ENCODE results near the gene RYR3. TPM values are rescaled to one million over a fixed set of nuclear protein-coding genes. Genes with fewer than 3 reads are reported as not detected.

Gene RYR3
- total RNA-seq, 1 experiment from 2014 or later = not detected

GRCh38 chr15:33621141-33621540 is 310.4 kb downstream of the RYR3 start:
- Histone ChIP-seq H3K27ac (ENCODE audit: low read length) (no peak overlapping the region), H3K36me3 (ENCODE audit: low read depth, low read length) (no peaks in the 10 kb centered on the region), H3K9ac (ENCODE audit: low read length) (no peak overlapping the region), H3K9me2 (replicated peaks; ENCODE audit: low read length) (no peaks in the 10 kb centered on the region), H3K4me2 (ENCODE audit: low read length) (no peak overlapping the region), H3F3A (ENCODE audit: low read length, unreplicated experiment) (no peaks in the 10 kb centered on the region), H4K20me1 (ENCODE audit: low read length) (no peaks in the 10 kb centered on the region), H2AFZ (ENCODE audit: low read length) (no peak overlapping the region), H3K4me1 (ENCODE audit: insufficient read depth, low read length) (no peaks in the 10 kb centered on the region), H3K9me3 (ENCODE audit: low read length) (no peaks in the 10 kb centered on the region), H3K27me3 (ENCODE audit: low read length) (peaks cover 88% of the 10 kb centered on the region), H3K4me3 (ENCODE audit: low read length) (no peak overlapping the region), H3K79me2 (ENCODE audit: low read length) (no peaks in the 10 kb centered on the region)
- no peak for TF ChIP-seq EZH2phosphoT487 (IDR thresholded peaks at IDR 0.05; ENCODE audit: borderline replicate concordance, low read length)
- TF ChIP-seq CTCF (conservative IDR thresholded peaks at IDR 0.05; ENCODE audit: low read depth, low read length) = no peak
- TF ChIP-seq EZH2 (IDR thresholded peaks at IDR 0.05; ENCODE audit: low read length, unreplicated experiment) = no peak
- intact Hi-C loops (cut with micrococcal nuclease) = no loop called here
- no TSS peak for BruUV-seq (replicated peaks)
- DNase-seq (no peak), ATAC-seq (no peak)
- ChIA-PET CTCF (no interaction called here), POLR2A (ENCODE audit: unreplicated experiment) (no interaction called here)

GRCh38 chr15:33623010-33623409 is 312.2 kb downstream of the RYR3 start:
- Histone ChIP-seq H3F3A (ENCODE audit: low read length, unreplicated experiment) (no peaks in the 10 kb centered on the region), H3K9me3 (ENCODE audit: low read length) (no peaks in the 10 kb centered on the region), H3K36me3 (ENCODE audit: low read depth, low read length) (no peaks in the 10 kb centered on the region), H3K4me1 (ENCODE audit: insufficient read depth, low read length) (no peaks in the 10 kb centered on the region), H3K4me2 (ENCODE audit: low read length) (no peak overlapping the region), H3K27ac (ENCODE audit: low read length) (no peak overlapping the region), H4K20me1 (ENCODE audit: low read length) (no peaks in the 10 kb centered on the region), H2AFZ (ENCODE audit: low read length) (no peak overlapping the region), H3K9me2 (replicated peaks; ENCODE audit: low read length) (no peaks in the 10 kb centered on the region), H3K4me3 (ENCODE audit: low read length) (no peak overlapping the region), H3K9ac (ENCODE audit: low read length) (no peak overlapping the region), H3K79me2 (ENCODE audit: low read length) (no peaks in the 10 kb centered on the region), H3K27me3 (ENCODE audit: low read length) (peaks cover 74% of the 10 kb centered on the region)
- CTCF ChIA-PET = no interaction called here
- intact Hi-C loops (cut with micrococcal nuclease) = no loop called here
- ATAC-seq (no peak), DNase-seq (no peak)
- BruUV-seq (replicated peaks) = no TSS peak
- POLR2A ChIA-PET (ENCODE audit: unreplicated experiment) = no interaction called here
- TF ChIP-seq EZH2 (IDR thresholded peaks at IDR 0.05; ENCODE audit: low read length, unreplicated experiment) = no peak
- no peak for TF ChIP-seq EZH2phosphoT487 (IDR thresholded peaks at IDR 0.05; ENCODE audit: borderline replicate concordance, low read length)
- TF ChIP-seq CTCF (conservative IDR thresholded peaks at IDR 0.05; ENCODE audit: low read depth, low read length) = peak; percentile 23; the same call in 1 of the 2 replicates

- DNase-seq = no peak
- H3K4me2 ChIP-seq (ENCODE audit: low read length) = no peak overlapping the region
- H3K9ac ChIP-seq (ENCODE audit: low read length) = no peak overlapping the region
- H3K27ac ChIP-seq (ENCODE audit: low read length) = no peak overlapping the region
- no TSS peak for BruUV-seq (replicated peaks)
- no peaks in the 10 kb centered on the region for H3F3A ChIP-seq (ENCODE audit: low read length, unreplicated experiment)
- no peaks in the 10 kb centered on the region for H3K9me3 ChIP-seq (ENCODE audit: low read length)
- peaks cover 72% of the 10 kb centered on the region for H3K27me3 ChIP-seq (ENCODE audit: low read length)
- no peak for ATAC-seq
- POLR2A ChIA-PET (ENCODE audit: unreplicated experiment) = no interaction called here
- intact Hi-C loops (cut with micrococcal nuclease) = no loop called here
- H3K4me1 ChIP-seq (ENCODE audit: insufficient read depth, low read length) = no peaks in the 10 kb centered on the region
- CTCF ChIA-PET = no interaction called here
- no peak overlapping the region for H3K4me3 ChIP-seq (ENCODE audit: low read length)
- no peaks in the 10 kb centered on the region for H3K9me2 ChIP-seq (replicated peaks; ENCODE audit: low read length)
- no peak overlapping the region for H2AFZ ChIP-seq (ENCODE audit: low read length)
- no peaks in the 10 kb centered on the region for H3K36me3 ChIP-seq (ENCODE audit: low read depth, low read length)
- H3K79me2 ChIP-seq (ENCODE audit: low read length) = no peaks in the 10 kb centered on the region
- no peaks in the 10 kb centered on the region for H4K20me1 ChIP-seq (ENCODE audit: low read length)
- TF ChIP-seq EZH2 (IDR thresholded peaks at IDR 0.05; ENCODE audit: low read length, unreplicated experiment) = no peak
- TF ChIP-seq EZH2phosphoT487 (IDR thresholded peaks at IDR 0.05; ENCODE audit: borderline replicate concordance, low read length) = no peak
- no peak for TF ChIP-seq CTCF (conservative IDR thresholded peaks at IDR 0.05; ENCODE audit: low read depth, low read length)
These were observed 313.7 kb downstream of the RYR3 start for GRCh38 chr15:33624439-33624838.
